NCI-H2171 treated with DMSO at 0.1 percent for 48 hours (cell line): ENCODE data around the gene DDX10.
"Not testable (repeated sequence)": the region's sequence is repeated elsewhere in the genome, so short reads cannot be mapped to it uniquely, and the experiment has no call there.

ENCODE experiments used
- DNase-seq: peaks from one replicate; lab custom pipeline; 2025; lab: John Stamatoyannopoulos, UW

Gene DDX10

GRCh38 chr11:108664730-108665525 is at the start of gene DDX10:
DDX10 (plus strand) TSS chr11:108665069; CDS start chr11:108665154, 85 bp downstream.
- peak; percentile 98 for DNase-seq

- no peak for DNase-seq
Observed at GRCh38 chr11:108616549-108616948, 48.3 kb upstream of the DDX10 start.

- DNase-seq: no peak
Observed at GRCh38 chr11:108617055-108617454, 47.8 kb upstream of the DDX10 start.

GRCh38 chr11:108618529-108618928 is 46.3 kb upstream of the DDX10 start:
- DNase-seq: no peak

- DNase-seq: no peak
Observed at GRCh38 chr11:108620958-108621772, 43.7 kb upstream of the DDX10 start.

GRCh38 chr11:108622341-108622740 is 42.5 kb upstream of the DDX10 start:
- DNase-seq: no peak

- DNase-seq: no peak
Observed at GRCh38 chr11:108624196-108624925, 40.5 kb upstream of the DDX10 start.

- DNase-seq: no peak
Observed at GRCh38 chr11:108628326-108628725, 36.5 kb upstream of the DDX10 start.

GRCh38 chr11:108628812-108629211 is 36.1 kb upstream of the DDX10 start:
- DNase-seq: no peak

- no peak for DNase-seq
Observed at GRCh38 chr11:108629274-108629673, 35.6 kb upstream of the DDX10 start.

- DNase-seq: no peak
Observed at GRCh38 chr11:108632041-108632704, 32.7 kb upstream of the DDX10 start.

- no peak for DNase-seq
Observed at GRCh38 chr11:108635106-108635505, 29.8 kb upstream of the DDX10 start.

GRCh38 chr11:108636222-108636621 is 28.6 kb upstream of the DDX10 start:
- no peak for DNase-seq

GRCh38 chr11:108639146-108639545 is 25.7 kb upstream of the DDX10 start:
- no peak for DNase-seq

- not testable (repeated sequence) for DNase-seq
Observed at GRCh38 chr11:108641752-108642151, 23.1 kb upstream of the DDX10 start.

- no peak for DNase-seq
Observed at GRCh38 chr11:108643974-108644373, 20.9 kb upstream of the DDX10 start.

GRCh38 chr11:108645970-108646369 is 18.9 kb upstream of the DDX10 start:
- DNase-seq: no peak

- DNase-seq: no peak
Observed at GRCh38 chr11:108647387-108647700, 17.5 kb upstream of the DDX10 start.

- DNase-seq: peak; percentile 75
Observed at GRCh38 chr11:108647701-108648527, 17.0 kb upstream of the DDX10 start.

GRCh38 chr11:108648528-108648885 is 16.4 kb upstream of the DDX10 start:
- DNase-seq: no peak

- DNase-seq: not testable (repeated sequence)
Observed at GRCh38 chr11:108654100-108654499, 10.8 kb upstream of the DDX10 start.
